HG02642 (cell line): ENCODE measurements around the gene VCX3A.
"Not testable (repeated sequence)": the region's sequence is repeated elsewhere in the genome, so short reads cannot be mapped to it uniquely, and the experiment has no call there.

ENCODE experiments used
- ATAC-seq: cut with Tn5 transposase; IDR thresholded peaks from one replicate; pipeline ENCODE4 v1.9.1; 2021; ENCODE audit warnings: mild to moderate bottlenecking; ENCODE audit not compliant: unreplicated experiment, poor library complexity

Gene VCX3A

GRCh38 chrX:6535018-6535417, at the start of gene VCX3A:
Gene VCX3A, minus strand, starts transcription at chrX:6535118. Its CDS starts 621 bp downstream, at chrX:6534497.
- ATAC-seq = not testable (repeated sequence)

GRCh38 chrX:6574762-6575161, 39.8 kb upstream of the VCX3A start:
- ATAC-seq = no peak

DNA sequence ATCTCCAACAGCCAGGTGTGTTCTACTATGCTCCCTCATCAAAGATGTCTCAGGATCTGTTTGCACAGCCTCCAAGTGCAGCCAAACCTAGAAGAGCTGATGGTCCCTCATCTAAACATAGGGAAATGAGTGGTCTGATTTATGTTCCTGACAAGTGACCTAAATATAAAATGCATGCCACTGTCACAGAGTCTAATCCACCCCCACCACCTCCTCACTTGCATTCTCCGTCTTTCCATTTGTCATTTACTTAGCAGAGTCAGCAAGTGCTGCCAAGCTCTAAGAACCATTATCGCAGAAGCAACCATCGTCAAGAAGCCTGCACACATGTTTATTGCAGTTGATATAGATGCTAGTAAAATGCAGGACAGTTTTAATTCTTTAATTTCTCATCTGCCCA, 33.1 kb upstream of the VCX3A start:
- no peak for ATAC-seq

DNA sequence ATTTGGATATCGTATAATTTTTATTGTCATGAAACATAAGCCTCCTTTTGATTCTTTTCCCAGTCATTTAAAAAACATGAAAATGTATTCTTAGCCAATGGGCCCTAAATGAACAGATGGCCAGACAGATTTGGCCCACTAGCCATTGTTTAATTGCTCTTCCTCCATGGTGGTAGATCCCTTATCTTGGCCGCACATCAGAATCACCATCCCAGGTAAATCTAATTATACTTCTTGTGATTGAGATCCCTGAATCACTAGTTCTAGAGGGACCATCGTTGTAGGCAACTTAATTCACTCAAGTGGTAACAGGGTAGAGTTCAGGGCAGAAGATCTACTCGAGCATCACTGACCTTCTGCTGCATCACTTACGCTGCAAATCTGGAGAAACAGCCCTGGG, 24.1 kb upstream of the VCX3A start:
- ATAC-seq = no peak

GRCh38 chrX:6557690-6558089, 22.8 kb upstream of the VCX3A start:
- ATAC-seq = no peak

DNA sequence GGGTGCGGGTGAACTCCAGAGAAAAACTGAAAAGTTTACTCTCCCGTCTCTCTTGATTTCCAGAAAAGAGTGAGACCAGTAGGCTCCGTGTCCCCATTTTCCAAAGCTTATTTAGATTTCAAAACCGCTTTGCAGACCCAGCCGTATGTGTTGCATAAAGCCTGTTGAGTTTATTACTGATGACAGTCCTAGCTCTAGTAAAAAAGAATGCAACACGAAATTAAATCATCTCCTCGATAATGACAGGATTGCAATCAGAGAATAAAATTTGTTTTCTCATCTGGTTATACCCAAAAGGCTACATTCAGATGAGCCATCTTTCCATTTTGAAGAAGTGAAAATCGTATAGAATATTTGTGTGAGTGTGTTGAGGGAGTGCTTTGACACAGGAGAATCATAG, 16.1 kb upstream of the VCX3A start:
- ATAC-seq = no peak

DNA sequence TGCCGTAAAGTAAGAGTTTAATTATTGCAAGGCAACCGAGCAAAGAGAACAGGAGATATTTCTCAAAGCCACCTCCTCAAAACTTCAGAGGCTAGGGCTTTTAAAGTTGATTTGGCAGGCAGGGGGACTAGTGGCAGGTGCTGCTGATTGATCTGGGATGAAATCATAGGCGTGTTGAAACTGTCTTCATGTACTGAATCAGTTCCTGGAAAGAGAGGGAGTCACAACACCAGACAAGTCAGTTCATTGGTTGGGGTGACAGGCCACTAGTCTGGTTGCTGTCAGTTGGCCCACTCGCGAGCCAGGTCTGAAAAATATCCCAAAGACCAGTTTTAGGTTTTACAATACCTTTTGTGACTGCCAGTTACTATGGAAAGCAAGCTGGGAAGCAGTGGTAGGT, 10.8 kb upstream of the VCX3A start:
- no peak for ATAC-seq

DNA sequence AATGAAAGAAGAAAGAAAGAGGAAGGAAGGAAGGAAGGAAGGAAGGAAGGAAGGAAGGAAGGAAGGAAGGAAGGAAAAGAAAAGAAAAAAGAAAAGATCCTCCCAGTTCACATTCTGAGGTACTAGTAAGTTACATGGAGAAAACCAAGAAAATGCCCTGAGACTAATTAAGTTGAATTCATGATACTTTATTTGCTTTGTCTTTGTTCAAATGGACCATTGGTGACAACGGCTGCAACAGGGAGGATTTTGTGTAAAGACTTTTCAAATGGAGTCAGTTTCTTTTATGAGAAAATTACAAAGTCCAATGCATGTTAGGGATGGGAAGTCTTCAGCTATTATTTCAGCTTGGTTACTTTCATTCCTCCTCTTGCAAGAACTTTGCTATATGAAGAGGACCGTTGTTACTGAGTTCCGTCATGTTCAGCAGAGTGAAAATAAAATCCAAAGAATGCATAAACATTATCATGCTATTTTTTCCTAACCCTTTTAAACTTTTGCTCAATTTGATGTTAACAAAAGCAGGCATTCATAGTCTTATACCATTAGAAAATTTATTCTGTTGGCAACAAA, 8.3 kb downstream of the VCX3A start:
- ATAC-seq = no peak

DNA sequence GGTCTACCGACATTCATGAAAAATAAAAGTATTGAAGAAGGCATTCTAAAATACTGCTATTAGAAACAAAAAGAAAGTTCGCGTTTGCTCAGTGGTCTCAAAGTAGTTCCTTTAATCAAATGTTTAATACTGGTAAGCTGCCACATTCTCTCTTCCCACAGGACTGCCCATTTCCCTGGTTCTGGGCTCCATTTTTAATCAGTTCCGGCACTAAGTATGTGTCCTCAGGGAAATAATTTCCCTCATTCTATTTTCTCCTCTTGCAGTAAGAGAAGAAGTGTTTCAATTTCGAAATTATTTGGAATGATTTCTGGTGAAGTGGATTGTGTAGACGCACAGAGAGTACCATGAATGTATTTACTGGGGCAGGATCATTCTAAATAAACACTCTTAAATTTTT, 17.5 kb downstream of the VCX3A start:
- ATAC-seq = no peak

DNA sequence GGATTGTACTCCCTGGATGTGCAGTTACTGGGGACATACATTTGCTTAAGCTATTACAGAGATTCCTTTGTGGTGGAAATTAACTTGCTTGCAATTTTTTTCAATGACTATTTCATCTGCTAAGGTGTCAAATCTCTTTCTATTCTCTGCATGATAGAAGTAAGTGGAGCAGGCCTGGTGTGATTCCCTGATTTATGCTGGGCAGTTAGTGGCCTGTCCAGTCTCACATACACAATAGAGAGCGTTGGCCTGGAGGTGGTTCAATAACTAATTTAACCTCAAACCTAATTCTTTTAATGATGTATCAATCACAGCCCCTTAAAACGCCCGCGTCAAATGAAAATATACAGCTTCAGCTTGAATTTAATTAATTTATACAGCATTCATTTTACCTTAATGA, 28.5 kb downstream of the VCX3A start:
- no peak for ATAC-seq

DNA sequence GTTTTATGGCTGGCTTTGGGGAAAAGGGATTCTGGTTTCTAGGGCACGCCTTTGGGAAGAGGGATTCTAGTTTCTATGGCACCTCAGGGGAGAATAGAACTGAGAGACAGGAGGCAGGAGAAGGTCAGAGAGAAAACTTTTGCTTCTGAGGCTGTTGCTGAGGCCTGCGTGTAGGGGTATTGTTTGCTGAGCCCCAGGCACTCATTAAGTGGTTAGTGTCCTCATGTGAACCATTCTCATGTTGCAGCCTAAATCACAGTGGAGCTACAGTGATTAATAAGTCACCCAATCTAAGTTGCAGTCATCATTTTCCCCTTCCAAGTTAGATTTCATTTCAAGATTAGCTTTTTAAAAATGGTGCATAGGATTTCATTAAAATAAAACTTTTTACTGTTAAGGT, 29.0 kb downstream of the VCX3A start:
- ATAC-seq = no peak

DNA sequence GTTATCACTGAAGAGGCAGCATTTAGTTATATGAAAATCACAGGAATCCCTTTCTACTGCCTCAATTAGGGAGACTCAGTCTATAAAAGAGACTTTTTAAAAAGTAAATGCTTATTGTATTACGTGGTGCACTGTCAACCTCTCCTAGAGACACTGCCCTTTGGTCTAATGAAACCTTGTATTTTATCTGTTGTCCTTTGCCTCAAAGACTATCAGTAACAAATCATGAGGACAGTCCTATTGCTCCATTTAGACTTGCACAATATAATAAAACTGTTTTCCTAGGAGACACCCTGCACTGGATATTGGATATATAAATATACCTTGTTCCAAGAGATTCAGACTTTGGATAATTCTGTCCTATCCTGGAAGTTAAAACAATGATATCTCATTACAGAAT, 34.2 kb downstream of the VCX3A start:
- no peak for ATAC-seq

GRCh38 chrX:6498324-6498723, 36.6 kb downstream of the VCX3A start:
- no peak for ATAC-seq
